GM10248 (cell line): ENCODE results near the gene USP30.

Experiments used
- CTCF ChIA-PET: fragments of 300-600 bp; sonication (Branson Sonifier 250); formaldehyde crosslinking; extraction: SDS; loops from one replicate; lab custom pipeline; 2021; ENCODE audit warnings: antibody characterized with exemption; lab: Yijun Ruan, JAX
- POLR2A ChIA-PET: fragments of 350-650 bp; sonication (Branson Sonifier 250); formaldehyde crosslinking; extraction: SDS; loops from one replicate; lab custom pipeline; 2020; ENCODE audit warnings: antibody characterized with exemption; lab: Yijun Ruan, JAX
- DNase-seq: peaks from one replicate; pipeline ENCODE4 v3.0.0; 2012; ENCODE audit errors: extremely low spot score
- TF ChIP-seq, protein P1 (sequence below): IDR thresholded peaks from 2 replicates; pipeline ENCODE4 v1.5.1; 2012; ENCODE audit warnings: mild to moderate bottlenecking, low read depth; ENCODE audit errors: extremely low read depth, missing control alignments, control extremely low read depth

Gene USP30

DNA sequence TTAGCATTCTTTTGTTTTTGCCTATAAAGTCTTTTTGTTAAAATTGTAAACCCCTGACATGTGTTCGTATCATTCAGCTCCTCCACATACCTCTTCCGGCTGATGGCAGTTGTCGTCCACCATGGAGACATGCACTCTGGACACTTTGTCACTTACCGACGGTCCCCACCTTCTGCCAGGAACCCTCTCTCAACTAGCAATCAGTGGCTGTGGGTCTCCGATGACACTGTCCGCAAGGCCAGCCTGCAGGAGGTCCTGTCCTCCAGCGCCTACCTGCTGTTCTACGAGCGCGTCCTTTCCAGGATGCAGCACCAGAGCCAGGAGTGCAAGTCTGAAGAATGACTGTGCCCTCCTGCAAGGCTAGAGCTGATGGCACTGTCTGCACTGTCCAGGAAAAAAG is 33.2 kb downstream of the USP30 start:
- no peak for DNase-seq
- ChIA-PET POLR2A (no interaction called here), CTCF (interaction anchor here (1.0 to 2.5 kb wide), 4 partner anchors 8 to 27 kb away, joined by 3 to 8 read pairs (median 4); no protein-coding TSS in a partner anchor)
- TF ChIP-seq, protein P1, sequence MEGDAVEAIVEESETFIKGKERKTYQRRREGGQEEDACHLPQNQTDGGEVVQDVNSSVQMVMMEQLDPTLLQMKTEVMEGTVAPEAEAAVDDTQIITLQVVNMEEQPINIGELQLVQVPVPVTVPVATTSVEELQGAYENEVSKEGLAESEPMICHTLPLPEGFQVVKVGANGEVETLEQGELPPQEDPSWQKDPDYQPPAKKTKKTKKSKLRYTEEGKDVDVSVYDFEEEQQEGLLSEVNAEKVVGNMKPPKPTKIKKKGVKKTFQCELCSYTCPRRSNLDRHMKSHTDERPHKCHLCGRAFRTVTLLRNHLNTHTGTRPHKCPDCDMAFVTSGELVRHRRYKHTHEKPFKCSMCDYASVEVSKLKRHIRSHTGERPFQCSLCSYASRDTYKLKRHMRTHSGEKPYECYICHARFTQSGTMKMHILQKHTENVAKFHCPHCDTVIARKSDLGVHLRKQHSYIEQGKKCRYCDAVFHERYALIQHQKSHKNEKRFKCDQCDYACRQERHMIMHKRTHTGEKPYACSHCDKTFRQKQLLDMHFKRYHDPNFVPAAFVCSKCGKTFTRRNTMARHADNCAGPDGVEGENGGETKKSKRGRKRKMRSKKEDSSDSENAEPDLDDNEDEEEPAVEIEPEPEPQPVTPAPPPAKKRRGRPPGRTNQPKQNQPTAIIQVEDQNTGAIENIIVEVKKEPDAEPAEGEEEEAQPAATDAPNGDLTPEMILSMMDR: no peak

DNA sequence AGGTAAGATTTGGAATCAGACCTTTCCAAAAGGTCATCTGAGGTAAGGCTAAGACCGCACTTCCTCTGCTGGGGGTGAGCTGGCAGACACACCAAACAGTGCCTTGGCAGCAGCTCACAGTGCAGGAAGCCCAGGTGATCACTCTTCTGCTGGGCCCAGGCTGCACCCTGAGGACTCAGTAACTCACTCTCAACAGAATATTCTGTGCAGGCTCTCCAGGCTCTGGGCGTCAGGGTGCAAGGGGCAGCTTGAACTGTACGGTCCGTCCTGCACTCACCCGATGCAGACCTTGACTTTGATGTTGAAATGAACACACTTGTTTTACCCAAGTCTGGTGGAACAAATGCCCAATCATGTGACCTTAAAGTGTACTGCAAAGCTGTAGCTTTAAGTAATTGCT is 34.9 kb downstream of the USP30 start:
- ChIA-PET CTCF (interaction anchor here (1.4 to 2.5 kb wide), 4 partner anchors 10 to 35 kb away, joined by 3 to 8 read pairs (median 4); partner anchors contain the start of gene USP30), POLR2A (no interaction called here)
- DNase-seq: no peak
- TF ChIP-seq, protein P1: no peak

- no peak for DNase-seq
- ChIA-PET CTCF (interaction anchor here (1.3 kb wide), 1 partner anchor 34 kb away, joined by 3 read pairs; no protein-coding TSS in a partner anchor), POLR2A (no interaction called here)
- TF ChIP-seq, protein P1: no peak
Measured at GRCh38 chr12:109088818-109089217, 36.4 kb downstream of the USP30 start.

DNA sequence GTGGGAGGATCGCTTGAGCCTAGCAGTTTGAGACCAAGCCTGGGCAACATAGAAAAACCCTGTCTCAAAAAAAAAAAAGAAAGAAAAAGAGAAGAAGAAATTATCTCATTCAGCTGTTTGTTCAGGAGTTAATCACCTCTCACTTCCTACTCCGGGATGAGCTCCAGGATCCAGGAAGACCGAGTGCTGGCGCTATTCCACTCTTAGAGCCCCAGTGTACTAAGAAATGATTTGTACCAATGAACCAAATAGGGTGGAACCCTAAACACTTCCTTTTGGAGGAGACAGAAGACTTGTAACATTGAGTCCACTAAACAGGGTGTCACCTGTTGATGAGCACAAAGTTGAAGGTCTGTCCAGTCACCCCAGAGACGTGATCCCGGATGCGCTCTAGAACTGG is 37.3 kb downstream of the USP30 start:
- no peak for DNase-seq
- ChIA-PET CTCF (no interaction called here), POLR2A (no interaction called here)
- TF ChIP-seq, protein P1: no peak

- TF ChIP-seq, protein P1: no peak
- POLR2A ChIA-PET: no interaction called here
- DNase-seq: no peak
- CTCF ChIA-PET: interaction anchor here (0.7 to 3.2 kb wide), 30 partner anchors 8 to 560 kb away, joined by 3 to 17 read pairs (median 4); no protein-coding TSS in a partner anchor
Measured at GRCh38 chr12:109092497-109093021, 40.2 kb downstream of the USP30 start.

- DNase-seq: peak; percentile 92
- ChIA-PET POLR2A (no interaction called here), CTCF (interaction anchor here (0.7 to 3.2 kb wide), 39 partner anchors 9 to 561 kb away, joined by 3 to 17 read pairs (median 3); no protein-coding TSS in a partner anchor)
- TF ChIP-seq, protein P1: peak; percentile 99
Measured at GRCh38 chr12:109093022-109093918, 40.9 kb downstream of the USP30 start, which contains the start of gene ALKBH2. Gene ALKBH2 (minus strand): TSS chr12:109093472. CDS start chr12:109092786, 686 bp downstream.
